HCT116 (cell line): ENCODE results near the gene NKG7. TPM values are rescaled to one million over a fixed set of nuclear protein-coding genes. Genes with fewer than 3 reads are reported as not detected.

Experiments used
- ATAC-seq: fragments of 200-7000 bp; cut with Tn5 transposase; 2 replicates; pipeline ENCODE4 v1.9.1; 2020; ENCODE audit warnings: mild to moderate bottlenecking, moderate library complexity
- BruUV-seq: library from RNA; stranded (reverse); fragments of 400-500 nt; replicated peaks from 2 replicates; lab custom pipeline; 2021; lab: Mats Ljungman, UMichigan
- CTCF ChIA-PET: fragments of 300-600 bp; sonication (Branson Sonifier 250); formaldehyde crosslinking; loops from one replicate; lab custom pipeline; 2021; ENCODE audit warnings: antibody characterized with exemption; lab: Charles Lee
- POLR2A ChIA-PET: fragments of 300-600, 350-600 bp; sonication (Branson Sonifier 250); formaldehyde crosslinking; loops from one replicate; lab custom pipeline; 2021; ENCODE audit warnings: antibody characterized with exemption; lab: Charles Lee
- RAD21 ChIA-PET, 2 experiments: fragments of 300-600 bp; sonication (Branson Sonifier 250); formaldehyde crosslinking; loops; one replicate each; lab custom pipeline; 2023; ENCODE audit warnings: low total read pairs in 2 of 2; ENCODE audit not compliant: uncharacterized antibody in 2 of 2, unreplicated experiment in 2 of 2, low non-redundant PET in 1 of 2; lab: Charles Lee
- DNase-seq: peaks from one replicate; pipeline ENCODE4 v3.0.0-alpha.2; 2010; ENCODE audit warnings: low read depth, low spot score
- H2AFZ ChIP-seq: fragments of 200-600 bp; shearing (Covaris generic), sonication (generic); 2 replicates; pipeline ENCODE4 v1.6.1; 2017; ENCODE audit warnings: low read depth, mixed run types, mixed read lengths, antibody characterized with exemption, low read length; ENCODE audit not compliant: poor library complexity, severe bottlenecking
- H3K27ac ChIP-seq: 2 replicates; pipeline ENCODE4 v1.5.1; 2012; ENCODE audit warnings: low read depth, low read length
- H3K27me3 ChIP-seq: fragments of 200-600 bp; sonication (generic); 2 replicates; pipeline ENCODE4 v1.6.1; 2016; ENCODE audit warnings: mixed run types, low read length, mixed read lengths; ENCODE audit not compliant: insufficient read depth
- H3K36me3 ChIP-seq, 2 experiments: fragments of 200-500 bp in 1 of 2; fragments of 200-600 bp in 1 of 2; sonication (Bioruptor generic) in 1 of 2; sonication (generic) in 1 of 2; 2 replicates each; pipeline versions ENCODE4 v1.5.1 to v1.6.1; 2014 to 2016; ENCODE audit warnings: low read length in 2 of 2, inconsistent platforms in 1 of 2, mixed read lengths in 1 of 2, mixed run types in 1 of 2; ENCODE audit not compliant: insufficient read depth in 2 of 2, control insufficient read depth in 1 of 2
- H3K4me1 ChIP-seq, 2 experiments: fragments of 200-600 bp in 1 of 2; sonication (generic) in 1 of 2; 2 replicates each; pipeline versions ENCODE4 v1.5.1 to v1.6.1; 2012 to 2017; ENCODE audit warnings: low read length in 2 of 2, inconsistent platforms in 1 of 2, mild to moderate bottlenecking in 1 of 2, mixed read lengths in 1 of 2, mixed run types in 1 of 2, moderate library complexity in 1 of 2; ENCODE audit not compliant: insufficient read depth in 2 of 2, control insufficient read depth in 1 of 2
- H3K4me2 ChIP-seq: fragments of 200-600 bp; sonication (generic); 2 replicates; pipeline ENCODE4 v1.6.1; 2017; ENCODE audit warnings: mixed run types, low read length, mixed read lengths
- H3K4me3 ChIP-seq, 2 experiments: fragments of 200-600 bp in 1 of 2; sonication (generic) in 1 of 2; replicated peaks in 1 of 2; 2 replicates each; pipeline ENCODE4 v1.5.1; 2011 to 2016; ENCODE audit warnings: low read length in 2 of 2, control low read depth in 1 of 2, low read depth in 1 of 2, mild to moderate bottlenecking in 1 of 2, mixed read lengths in 1 of 2, mixed run types in 1 of 2
- H3K79me2 ChIP-seq: fragments of 200-600 bp; sonication (generic); 2 replicates; pipeline ENCODE4 v1.6.1; 2017; ENCODE audit warnings: mild to moderate bottlenecking, mixed run types, low read length, moderate library complexity, mixed read lengths; ENCODE audit not compliant: insufficient read depth
- H3K9ac ChIP-seq: fragments of 200-600 bp; sonication (generic); 2 replicates; pipeline ENCODE4 v1.6.1; 2016; ENCODE audit warnings: low read length, mixed read lengths
- H3K9me2 ChIP-seq: fragments of 200-600 bp; sonication (generic), shearing (Covaris generic); 2 replicates; pipeline ENCODE4 v1.6.1; 2017; ENCODE audit warnings: mixed run types, mild to moderate bottlenecking, moderate library complexity; ENCODE audit not compliant: insufficient read depth
- H3K9me3 ChIP-seq, 2 experiments: fragments of 200-500 bp in 1 of 2; fragments of 200-600 bp in 1 of 2; sonication (Bioruptor generic) in 1 of 2; sonication (generic) in 1 of 2; 2 replicates each; pipeline ENCODE4 v1.6.1; 2014 to 2017; ENCODE audit warnings: low read length in 2 of 2, mixed read lengths in 2 of 2, inconsistent platforms in 1 of 2, low read depth in 1 of 2, mild to moderate bottlenecking in 1 of 2, mixed run types in 1 of 2, moderate library complexity in 1 of 2; ENCODE audit not compliant: control insufficient read depth in 1 of 2, insufficient read depth in 1 of 2
- H4K20me1 ChIP-seq: fragments of 200-600 bp; sonication (generic), shearing (Covaris generic); 2 replicates; pipeline ENCODE4 v1.6.1; 2017; ENCODE audit warnings: mixed run types, mild to moderate bottlenecking, moderate library complexity; ENCODE audit not compliant: insufficient read depth
- ATF3 ChIP-seq: IDR thresholded peaks from 2 replicates; pipeline ENCODE4 v1.6.1; 2012
- CEBPB ChIP-seq: IDR thresholded peaks from 2 replicates; pipeline ENCODE4 v1.6.1; 2012; ENCODE audit warnings: low read depth
- EGR1 ChIP-seq: IDR thresholded peaks from 2 replicates; pipeline ENCODE4 v1.6.1; 2012; ENCODE audit warnings: low read depth
- ELF1 ChIP-seq: IDR thresholded peaks from 2 replicates; pipeline ENCODE4 v1.6.1; 2012; ENCODE audit warnings: low read depth, borderline replicate concordance
- EZH2 ChIP-seq: fragments of 200-600 bp; sonication (generic); IDR thresholded peaks from 2 replicates; pipeline ENCODE4 v1.6.1; 2017; ENCODE audit warnings: antibody characterized with exemption, mixed run types
- FOSL1 ChIP-seq: IDR thresholded peaks from 2 replicates; pipeline ENCODE4 v1.6.1; 2012; ENCODE audit warnings: low read depth
- JUND ChIP-seq: IDR thresholded peaks from 2 replicates; pipeline ENCODE4 v1.6.1; 2012
- RAD21 ChIP-seq: IDR thresholded peaks from 2 replicates; pipeline ENCODE4 v1.6.1; 2012; ENCODE audit warnings: low read depth, mild to moderate bottlenecking
- REST ChIP-seq: IDR thresholded peaks from 2 replicates; pipeline ENCODE4 v1.6.1; 2012; ENCODE audit warnings: low read depth
- SIN3A ChIP-seq: IDR thresholded peaks from 2 replicates; pipeline ENCODE4 v1.6.1; 2012; ENCODE audit warnings: low read depth
- SP1 ChIP-seq: IDR thresholded peaks from 2 replicates; pipeline ENCODE4 v1.6.1; 2012; ENCODE audit warnings: low read depth
- TCF7L2 ChIP-seq: IDR thresholded peaks from 2 replicates; pipeline ENCODE4 v1.7.0; 2011; ENCODE audit warnings: borderline replicate concordance, inconsistent platforms; ENCODE audit not compliant: insufficient read depth, insufficient read length; ENCODE audit errors: extremely low read depth
- ZFX ChIP-seq: fragments of 450-650 bp; IDR thresholded peaks from 2 replicates; pipeline ENCODE4 v1.6.1; 2017
- ZNF274 ChIP-seq: fragments of 200-500 bp; sonication (Bioruptor generic); IDR thresholded peaks from 2 replicates; pipeline ENCODE4 v1.6.1; 2014; ENCODE audit warnings: mild to moderate bottlenecking, low read depth, low read length, inconsistent platforms
- intact Hi-C: fragments of 100-400 bp; cut with micrococcal nuclease; formaldehyde crosslinking; loops from 2 replicates; pipeline ENCODE4 v1.10.0; 2022
- total RNA-seq: library from RNA; stranded (reverse); gene quantifications from one replicate; pipeline ENCODE4 v1.2.1, GENCODE V29; 2021; ENCODE audit not compliant: unreplicated experiment
- TF ChIP-seq, protein P1 (sequence below): IDR thresholded peaks from 2 replicates; pipeline ENCODE4 v1.6.1; 2011; ENCODE audit warnings: mild to moderate bottlenecking, low read length, moderate library complexity; ENCODE audit not compliant: insufficient replicate concordance; ENCODE audit errors: extremely low read depth
- TF ChIP-seq, protein P2 (sequence below), 3 experiments: fragments of 200-600 bp in 1 of 3; sonication (generic) in 1 of 3; IDR thresholded peaks in 2 of 3; conservative IDR thresholded peaks in 1 of 3; 2 replicates each; pipeline ENCODE4 v1.5.1; 2012 to 2017; ENCODE audit warnings: low read depth in 2 of 3, low read length in 2 of 3, antibody characterized with exemption in 1 of 3, borderline replicate concordance in 1 of 3, control low read depth in 1 of 3, mild to moderate bottlenecking in 1 of 3, mixed read lengths in 1 of 3, mixed run types in 1 of 3, moderate library complexity in 1 of 3; ENCODE audit not compliant: insufficient read depth in 1 of 3

Gene NKG7
- total RNA-seq, 1 experiment from 2014 or later = not detected

DNA sequence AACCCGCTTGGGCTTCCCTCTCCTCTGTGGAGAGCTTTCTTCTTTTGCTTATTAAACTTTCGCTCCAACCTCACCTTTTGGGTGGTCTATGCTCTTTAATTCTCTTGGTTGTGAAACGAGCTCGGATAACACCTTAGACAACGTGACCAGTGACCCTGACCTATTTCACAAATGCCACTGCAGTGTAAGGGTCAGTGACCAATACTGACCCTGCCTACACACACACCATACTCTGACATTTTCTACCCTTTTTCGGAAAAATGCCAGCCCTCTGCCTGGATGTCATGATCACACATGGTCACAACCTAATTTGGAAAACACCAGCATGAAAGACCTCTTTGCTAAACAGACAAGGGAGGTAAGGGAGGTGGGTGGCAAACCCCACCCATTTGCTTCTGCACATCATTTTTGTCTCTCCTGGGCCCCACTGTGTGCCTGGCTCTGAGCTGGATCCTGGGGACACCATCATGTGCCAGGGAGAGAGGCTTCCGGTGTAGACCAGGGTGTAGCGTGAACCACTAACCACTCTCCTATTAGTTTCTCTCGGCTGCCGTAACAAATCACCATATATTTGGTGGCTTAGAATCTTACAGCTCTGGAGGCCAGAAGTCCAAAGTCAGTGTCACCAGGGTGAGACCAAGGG, 16.2 kb downstream of the NKG7 start:
- H3K79me2 ChIP-seq = peaks cover 21% of the 10 kb centered on the region
- H3K27me3 ChIP-seq = no peaks in the 10 kb centered on the region
- H3K4me1 ChIP-seq = peaks cover 16 to 25% of the 10 kb centered on the region in 2 experiments
- intact Hi-C loops = no loop called here
- TF ChIP-seq FOSL1 (no peak), ZNF274 (no peak), ELF1 (no peak), RAD21 (no peak), CEBPB (no peak), SIN3A (no peak), ATF3 (no peak), SP1 (no peak), JUND (no peak), EZH2 (no peak), EGR1 (no peak), REST (no peak), TCF7L2 (no peak), ZFX (no peak)
- TF ChIP-seq, protein P1, sequence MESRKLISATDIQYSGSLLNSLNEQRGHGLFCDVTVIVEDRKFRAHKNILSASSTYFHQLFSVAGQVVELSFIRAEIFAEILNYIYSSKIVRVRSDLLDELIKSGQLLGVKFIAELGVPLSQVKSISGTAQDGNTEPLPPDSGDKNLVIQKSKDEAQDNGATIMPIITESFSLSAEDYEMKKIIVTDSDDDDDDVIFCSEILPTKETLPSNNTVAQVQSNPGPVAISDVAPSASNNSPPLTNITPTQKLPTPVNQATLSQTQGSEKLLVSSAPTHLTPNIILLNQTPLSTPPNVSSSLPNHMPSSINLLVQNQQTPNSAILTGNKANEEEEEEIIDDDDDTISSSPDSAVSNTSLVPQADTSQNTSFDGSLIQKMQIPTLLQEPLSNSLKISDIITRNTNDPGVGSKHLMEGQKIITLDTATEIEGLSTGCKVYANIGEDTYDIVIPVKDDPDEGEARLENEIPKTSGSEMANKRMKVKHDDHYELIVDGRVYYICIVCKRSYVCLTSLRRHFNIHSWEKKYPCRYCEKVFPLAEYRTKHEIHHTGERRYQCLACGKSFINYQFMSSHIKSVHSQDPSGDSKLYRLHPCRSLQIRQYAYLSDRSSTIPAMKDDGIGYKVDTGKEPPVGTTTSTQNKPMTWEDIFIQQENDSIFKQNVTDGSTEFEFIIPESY = no peak
- TF ChIP-seq, protein P2, sequence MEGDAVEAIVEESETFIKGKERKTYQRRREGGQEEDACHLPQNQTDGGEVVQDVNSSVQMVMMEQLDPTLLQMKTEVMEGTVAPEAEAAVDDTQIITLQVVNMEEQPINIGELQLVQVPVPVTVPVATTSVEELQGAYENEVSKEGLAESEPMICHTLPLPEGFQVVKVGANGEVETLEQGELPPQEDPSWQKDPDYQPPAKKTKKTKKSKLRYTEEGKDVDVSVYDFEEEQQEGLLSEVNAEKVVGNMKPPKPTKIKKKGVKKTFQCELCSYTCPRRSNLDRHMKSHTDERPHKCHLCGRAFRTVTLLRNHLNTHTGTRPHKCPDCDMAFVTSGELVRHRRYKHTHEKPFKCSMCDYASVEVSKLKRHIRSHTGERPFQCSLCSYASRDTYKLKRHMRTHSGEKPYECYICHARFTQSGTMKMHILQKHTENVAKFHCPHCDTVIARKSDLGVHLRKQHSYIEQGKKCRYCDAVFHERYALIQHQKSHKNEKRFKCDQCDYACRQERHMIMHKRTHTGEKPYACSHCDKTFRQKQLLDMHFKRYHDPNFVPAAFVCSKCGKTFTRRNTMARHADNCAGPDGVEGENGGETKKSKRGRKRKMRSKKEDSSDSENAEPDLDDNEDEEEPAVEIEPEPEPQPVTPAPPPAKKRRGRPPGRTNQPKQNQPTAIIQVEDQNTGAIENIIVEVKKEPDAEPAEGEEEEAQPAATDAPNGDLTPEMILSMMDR (IDR thresholded peaks at IDR 0.05 in 2 of 3, conservative IDR thresholded peaks at IDR 0.05 in 1 of 3; ENCODE audit: borderline replicate concordance in 1 of 3, insufficient read depth in 1 of 3, low read depth in 2 of 3, low read length in 2 of 3) = no peak
- RAD21 ChIA-PET = no interaction called here
- no peak for ATAC-seq
- DNase-seq = no peak
- no peak overlapping the region for H3K9ac ChIP-seq
- no peak overlapping the region for H2AFZ ChIP-seq
- H3K9me3 ChIP-seq = no peaks in the 10 kb centered on the region
- H4K20me1 ChIP-seq = no peaks in the 10 kb centered on the region
- H3K27ac ChIP-seq = no peak overlapping the region
- no TSS peak for BruUV-seq
- no peaks in the 10 kb centered on the region for H3K36me3 ChIP-seq
- CTCF ChIA-PET = no interaction called here
- H3K9me2 ChIP-seq = no peaks in the 10 kb centered on the region
- H3K4me2 ChIP-seq = no peak overlapping the region
- POLR2A ChIA-PET = no interaction called here
- no peak overlapping the region for H3K4me3 ChIP-seq
